Prostate gland (tissue), 2 donors: Measurements from ENCODE around the gene ZNF488. TPM values are rescaled to one million over a fixed set of nuclear protein-coding genes. Genes with fewer than 3 reads are reported as not detected.

Source experiments
- DNase-seq: peaks from one replicate; pipeline ENCODE4 v3.0.0-alpha.2; 2019; ENCODE audit warnings: low spot score
- H3K27ac ChIP-seq, 2 donors: fragments of 200-600 bp; sonication (generic); 2 replicates each; pipeline ENCODE4 v1.5.1; 2017 to 2019
- H3K27me3 ChIP-seq: fragments of 200-600 bp; sonication (generic); replicated peaks from 2 replicates; pipeline ENCODE4 v1.5.1; 2019; ENCODE audit not compliant: insufficient read depth
- H3K36me3 ChIP-seq, 2 donors: fragments of 200-600 bp; sonication (generic); 1 replicate in 1 of 2; 2 replicates in 1 of 2; pipeline versions ENCODE4 v1.5.1 to v1.8.1; 2017 to 2019
- H3K4me1 ChIP-seq: fragments of 200-600 bp; sonication (generic); replicated peaks from 2 replicates; pipeline ENCODE4 v1.5.1; 2019
- H3K4me3 ChIP-seq, 2 donors: fragments of 200-600 bp; sonication (generic); 2 replicates each; pipeline ENCODE4 v1.5.1; 2017 to 2019
- H3K9me3 ChIP-seq: fragments of 200-600 bp; sonication (generic); 2 replicates; pipeline ENCODE4 v1.5.1; 2017
- CTCF ChIP-seq, 4 experiments: fragments of 200-600 bp in 2 of 4; fragments of 450-650 bp in 2 of 4; sonication (generic) in 2 of 4; IDR thresholded peaks; 1 replicate in 3 of 4; 2 replicates in 1 of 4; pipeline ENCODE4 v1.5.1; 2016 to 2019; ENCODE audit warnings: antibody characterized with exemption in 4 of 4, mild to moderate bottlenecking in 2 of 4, moderate library complexity in 2 of 4
- POLR2A ChIP-seq: fragments of 450-650 bp; IDR thresholded peaks from one replicate; pipeline ENCODE4 v1.6.1; 2016; ENCODE audit warnings: antibody characterized with exemption, mild to moderate bottlenecking
- POLR2AphosphoS5 ChIP-seq: sonication (generic); formaldehyde crosslinking; IDR thresholded peaks from one replicate; pipeline ENCODE4 v1.6.1; 2017; ENCODE audit warnings: antibody characterized with exemption
- WGBS: methylation state at CpG from one replicate; pipeline ENCODE4 v1.1.5; 2018; 5-methylcytosine and 5-hydroxymethylcytosine counted together
- intact Hi-C: fragments of 100-400 bp; cut with DNase I; formaldehyde crosslinking; loops from one replicate; pipeline ENCODE4 v1.14.2; 2022
- total RNA-seq, 2 donors: library from RNA; depleted of rRNA; stranded (reverse); fragments of >200 nt; gene quantifications; one replicate each; pipeline ENCODE4 v1.1.0, GENCODE V29; 2016

Gene ZNF488
- total RNA-seq, 2 donors from 2014 or later = 1.5 to 1.9 TPM

GRCh38 chr10:47333532-47333931 is 50.6 kb downstream of the ZNF488 start:
- H3K36me3 ChIP-seq = no peaks in the 10 kb centered on the region
- H3K27ac ChIP-seq = no peak overlapping the region
- intact Hi-C loops = no loop called here
- DNase-seq = no peak
- H3K9me3 ChIP-seq = no peaks in the 10 kb centered on the region
- no peak for TF ChIP-seq CTCF (IDR thresholded peaks at IDR 0.05)
- H3K4me3 ChIP-seq = no peak overlapping the region
- no peaks in the 10 kb centered on the region for H3K4me1 ChIP-seq
- 93% methylated on average over 6 of the region's 6 CpGs for WGBS
- H3K27me3 ChIP-seq = no peaks in the 10 kb centered on the region

GRCh38 chr10:47332946-47333345 is 51.1 kb downstream of the ZNF488 start:
- Histone ChIP-seq H3K4me3 (no peak overlapping the region), H3K4me1 (no peaks in the 10 kb centered on the region), H3K27me3 (no peaks in the 10 kb centered on the region), H3K36me3 (no peaks in the 10 kb centered on the region), H3K27ac (no peak overlapping the region), H3K9me3 (no peaks in the 10 kb centered on the region)
- 62% methylated on average over 3 of the region's 3 CpGs for WGBS
- DNase-seq = no peak
- intact Hi-C loops = no loop called here
- no peak for TF ChIP-seq CTCF (IDR thresholded peaks at IDR 0.05)
- no peak for TF ChIP-seq POLR2AphosphoS5

GRCh38 chr10:47332371-47332770 is 51.7 kb downstream of the ZNF488 start:
- Histone ChIP-seq H3K27me3 (no peaks in the 10 kb centered on the region), H3K9me3 (no peaks in the 10 kb centered on the region), H3K36me3 (no peaks in the 10 kb centered on the region), H3K4me3 (no peak overlapping the region), H3K27ac (no peak overlapping the region), H3K4me1 (no peaks in the 10 kb centered on the region)
- intact Hi-C loops = no loop called here
- TF ChIP-seq CTCF (IDR thresholded peaks at IDR 0.05) (no peak), POLR2AphosphoS5 (no peak), POLR2A (no peak)
- DNase-seq = no peak
- 72% methylated on average over 3 of the region's 3 CpGs for WGBS

- Histone ChIP-seq H3K27ac (no peak overlapping the region), H3K27me3 (no peaks in the 10 kb centered on the region), H3K9me3 (no peaks in the 10 kb centered on the region), H3K36me3 (no peaks in the 10 kb centered on the region), H3K4me3 (no peak overlapping the region), H3K4me1 (no peaks in the 10 kb centered on the region)
- intact Hi-C loops = no loop called here
- TF ChIP-seq POLR2AphosphoS5 = no peak
- no peak for TF ChIP-seq CTCF (IDR thresholded peaks at IDR 0.05)
- no peak for TF ChIP-seq POLR2A
- DNase-seq = no peak
- WGBS = 70% methylated on average over 7 of the region's 7 CpGs
These were observed 52.1 kb downstream of the ZNF488 start for GRCh38 chr10:47331954-47332353.

GRCh38 chr10:47331491-47331890 is 52.6 kb downstream of the ZNF488 start:
- TF ChIP-seq POLR2A (no peak), POLR2AphosphoS5 (no peak), CTCF (IDR thresholded peaks at IDR 0.05) (no peak)
- intact Hi-C loops = no loop called here
- Histone ChIP-seq H3K36me3 (no peaks in the 10 kb centered on the region), H3K27ac (no peak overlapping the region), H3K4me1 (no peaks in the 10 kb centered on the region), H3K9me3 (no peaks in the 10 kb centered on the region), H3K4me3 (no peak overlapping the region), H3K27me3 (no peaks in the 10 kb centered on the region)
- DNase-seq = no peak
- WGBS = 95% methylated on average over 9 of the region's 9 CpGs
